Neural progenitor cell (in vitro differentiated cells): ENCODE measurements around the gene GBF1.

Source experiments
- EZH2 ChIP-seq: fragments of 200-600 bp; sonication (generic); IDR thresholded peaks from 2 replicates; pipeline ENCODE4 v1.6.1; 2017; ENCODE audit warnings: antibody characterized with exemption, mild to moderate bottlenecking, moderate library complexity
- TF ChIP-seq, protein P1 (sequence below): fragments of 200-600 bp; sonication (generic); IDR thresholded peaks from 2 replicates; pipeline ENCODE4 v1.5.1; 2017; ENCODE audit warnings: antibody characterized with exemption, mild to moderate bottlenecking

- TF ChIP-seq, protein P1, sequence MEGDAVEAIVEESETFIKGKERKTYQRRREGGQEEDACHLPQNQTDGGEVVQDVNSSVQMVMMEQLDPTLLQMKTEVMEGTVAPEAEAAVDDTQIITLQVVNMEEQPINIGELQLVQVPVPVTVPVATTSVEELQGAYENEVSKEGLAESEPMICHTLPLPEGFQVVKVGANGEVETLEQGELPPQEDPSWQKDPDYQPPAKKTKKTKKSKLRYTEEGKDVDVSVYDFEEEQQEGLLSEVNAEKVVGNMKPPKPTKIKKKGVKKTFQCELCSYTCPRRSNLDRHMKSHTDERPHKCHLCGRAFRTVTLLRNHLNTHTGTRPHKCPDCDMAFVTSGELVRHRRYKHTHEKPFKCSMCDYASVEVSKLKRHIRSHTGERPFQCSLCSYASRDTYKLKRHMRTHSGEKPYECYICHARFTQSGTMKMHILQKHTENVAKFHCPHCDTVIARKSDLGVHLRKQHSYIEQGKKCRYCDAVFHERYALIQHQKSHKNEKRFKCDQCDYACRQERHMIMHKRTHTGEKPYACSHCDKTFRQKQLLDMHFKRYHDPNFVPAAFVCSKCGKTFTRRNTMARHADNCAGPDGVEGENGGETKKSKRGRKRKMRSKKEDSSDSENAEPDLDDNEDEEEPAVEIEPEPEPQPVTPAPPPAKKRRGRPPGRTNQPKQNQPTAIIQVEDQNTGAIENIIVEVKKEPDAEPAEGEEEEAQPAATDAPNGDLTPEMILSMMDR = no peak
- peak; percentile 74 for TF ChIP-seq EZH2
Measured at GRCh38 chr10:102409604-102410428, 164.5 kb downstream of the GBF1 start.
